Measurements from ENCODE around the gene ZNF516.
A peak's percentile ranks its signal among the peaks of the same experiment; 100 is the strongest.

The ZNF516 gene

GRCh38 chr18:76384861-76385680 lies 110.0 kb downstream of the ZNF516 start:
- DNase-seq (ENCODE audit: insufficient read length, low spot score) (no peak), FAIRE-seq (no peak)
- TF ChIP-seq, protein P1, sequence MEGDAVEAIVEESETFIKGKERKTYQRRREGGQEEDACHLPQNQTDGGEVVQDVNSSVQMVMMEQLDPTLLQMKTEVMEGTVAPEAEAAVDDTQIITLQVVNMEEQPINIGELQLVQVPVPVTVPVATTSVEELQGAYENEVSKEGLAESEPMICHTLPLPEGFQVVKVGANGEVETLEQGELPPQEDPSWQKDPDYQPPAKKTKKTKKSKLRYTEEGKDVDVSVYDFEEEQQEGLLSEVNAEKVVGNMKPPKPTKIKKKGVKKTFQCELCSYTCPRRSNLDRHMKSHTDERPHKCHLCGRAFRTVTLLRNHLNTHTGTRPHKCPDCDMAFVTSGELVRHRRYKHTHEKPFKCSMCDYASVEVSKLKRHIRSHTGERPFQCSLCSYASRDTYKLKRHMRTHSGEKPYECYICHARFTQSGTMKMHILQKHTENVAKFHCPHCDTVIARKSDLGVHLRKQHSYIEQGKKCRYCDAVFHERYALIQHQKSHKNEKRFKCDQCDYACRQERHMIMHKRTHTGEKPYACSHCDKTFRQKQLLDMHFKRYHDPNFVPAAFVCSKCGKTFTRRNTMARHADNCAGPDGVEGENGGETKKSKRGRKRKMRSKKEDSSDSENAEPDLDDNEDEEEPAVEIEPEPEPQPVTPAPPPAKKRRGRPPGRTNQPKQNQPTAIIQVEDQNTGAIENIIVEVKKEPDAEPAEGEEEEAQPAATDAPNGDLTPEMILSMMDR (IDR thresholded peaks at IDR 0.05; ENCODE audit: insufficient read depth, missing control alignments), result no peak

DNA sequence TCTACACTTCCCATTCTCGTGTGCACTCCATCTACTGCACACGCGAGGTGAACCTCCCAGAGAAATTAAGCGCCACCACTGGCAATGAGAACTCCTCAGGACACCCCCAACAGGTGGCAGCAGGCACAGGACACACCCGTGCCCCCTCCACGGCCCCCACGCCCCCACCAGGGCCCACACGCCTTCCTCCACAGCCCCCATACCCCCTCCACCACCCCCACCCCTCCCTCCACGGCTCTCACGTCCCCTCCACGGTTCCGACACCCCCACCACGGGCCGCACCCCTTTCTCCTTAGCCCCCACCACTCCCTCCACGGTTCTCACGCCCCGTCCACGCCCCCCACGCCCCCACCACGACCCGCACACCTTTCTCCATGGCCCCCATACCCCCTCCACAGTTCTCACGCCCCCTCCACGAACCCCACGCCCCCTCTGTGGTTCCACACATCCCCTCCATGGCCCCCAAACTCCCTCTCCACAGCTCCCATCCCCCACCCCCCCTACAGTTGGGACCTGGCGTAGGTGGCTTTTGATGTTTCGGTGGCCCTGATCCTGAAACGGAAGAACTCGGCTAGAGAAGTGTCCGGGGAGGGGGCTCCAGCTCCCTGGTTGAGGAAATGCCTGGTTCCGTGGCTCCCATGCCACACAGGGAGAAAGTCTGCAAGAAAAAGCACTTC lies 110.8 kb downstream of the ZNF516 start:
- TF ChIP-seq, protein P1 (IDR thresholded peaks at IDR 0.05; ENCODE audit: insufficient read depth, missing control alignments), result no peak

GRCh38 chr18:76383636-76384035 lies 111.4 kb downstream of the ZNF516 start:
- FAIRE-seq, result no peak
- TF ChIP-seq, protein P1 (IDR thresholded peaks at IDR 0.05; ENCODE audit: insufficient read depth, missing control alignments), result no peak

More for the DNA sequence above, 110.8 kb downstream of the ZNF516 start:
- FAIRE-seq (no peak), DNase-seq (ENCODE audit: insufficient read length, low spot score) (no peak)

GRCh38 chr18:76382275-76382674 lies 112.8 kb downstream of the ZNF516 start:
- DNase-seq (ENCODE audit: insufficient read length, low spot score), result no peak
- TF ChIP-seq, protein P1 (IDR thresholded peaks at IDR 0.05; ENCODE audit: insufficient read depth, missing control alignments), result no peak
- FAIRE-seq, result peak; percentile 96

More at GRCh38 chr18:76383636-76384035, 111.4 kb downstream of the ZNF516 start:
- no peak for DNase-seq (ENCODE audit: insufficient read length, low spot score)

GRCh38 chr18:76380791-76381405 lies 114.1 kb downstream of the ZNF516 start:
- TF ChIP-seq, protein P1 (IDR thresholded peaks at IDR 0.05; ENCODE audit: insufficient read depth, missing control alignments), result peak; percentile 43
- DNase-seq (ENCODE audit: insufficient read length, low spot score) (no peak), FAIRE-seq (peak; percentile 95)

DNA sequence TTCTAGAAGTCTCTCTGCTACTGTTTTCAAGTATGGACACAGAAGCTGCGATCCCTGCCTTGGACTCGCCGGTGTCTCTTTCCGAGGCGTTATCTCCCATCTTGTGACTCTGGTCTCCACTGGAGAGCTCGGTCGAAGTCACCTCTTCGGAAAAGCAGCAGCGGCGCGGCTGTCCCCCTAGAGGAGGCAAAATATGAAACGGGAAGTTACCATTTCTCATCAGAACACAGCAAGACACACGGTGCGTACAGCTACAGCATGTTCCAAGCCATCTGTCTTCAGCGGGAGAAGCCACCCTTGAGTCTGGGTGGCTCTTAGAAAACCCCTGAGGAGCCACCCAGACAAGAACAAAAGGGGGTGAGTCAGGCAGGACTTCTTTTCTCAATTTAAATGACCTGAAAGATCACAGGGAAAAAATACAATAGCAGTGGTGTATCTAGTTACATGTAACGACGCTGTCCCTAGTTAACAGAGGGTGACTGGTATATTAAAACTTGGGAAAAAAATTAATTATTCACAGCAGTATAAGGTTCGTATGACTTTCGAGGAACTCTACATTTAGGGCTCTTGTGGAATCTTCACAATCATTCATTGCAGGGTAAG lies 114.8 kb downstream of the ZNF516 start:
- peak; percentile 87 for FAIRE-seq
- DNase-seq (ENCODE audit: insufficient read length, low spot score), result no peak
- TF ChIP-seq, protein P1 (IDR thresholded peaks at IDR 0.05; ENCODE audit: insufficient read depth, missing control alignments), result no peak

All from D721Med (cell line).